GM20000 (cell line): ENCODE measurements around the gene MICU2.

Source experiments
- DNase-seq: peaks from one replicate; pipeline ENCODE4 v3.0.0; 2012; ENCODE audit warnings: low spot score
- TF ChIP-seq, protein P1 (sequence below): IDR thresholded peaks from 2 replicates; pipeline ENCODE4 v1.5.1; 2012; ENCODE audit warnings: mild to moderate bottlenecking, control low read depth; ENCODE audit errors: extremely low read depth, missing control alignments

MICU2 gene

DNA sequence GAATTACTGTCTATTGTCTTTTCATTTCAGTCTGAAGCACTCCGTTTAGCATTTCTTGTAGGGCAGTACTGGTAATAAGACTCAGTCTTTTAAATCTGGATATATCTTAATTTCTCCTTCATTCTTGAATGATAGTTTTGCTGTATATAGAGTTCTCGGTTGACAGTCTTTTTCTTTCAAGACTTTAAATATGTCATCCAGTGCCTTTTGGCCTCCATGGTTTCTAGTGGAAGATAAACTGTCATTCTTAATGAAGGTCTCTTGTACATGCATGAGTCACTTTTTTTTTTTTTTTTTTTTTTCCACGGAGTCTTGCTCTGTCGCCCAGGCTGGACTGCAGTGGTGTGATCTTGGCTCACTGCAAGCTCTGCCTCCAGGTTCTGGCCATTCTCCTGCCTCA is 117.6 kb downstream of the MICU2 start:
- no peak for DNase-seq
- TF ChIP-seq, protein P1, sequence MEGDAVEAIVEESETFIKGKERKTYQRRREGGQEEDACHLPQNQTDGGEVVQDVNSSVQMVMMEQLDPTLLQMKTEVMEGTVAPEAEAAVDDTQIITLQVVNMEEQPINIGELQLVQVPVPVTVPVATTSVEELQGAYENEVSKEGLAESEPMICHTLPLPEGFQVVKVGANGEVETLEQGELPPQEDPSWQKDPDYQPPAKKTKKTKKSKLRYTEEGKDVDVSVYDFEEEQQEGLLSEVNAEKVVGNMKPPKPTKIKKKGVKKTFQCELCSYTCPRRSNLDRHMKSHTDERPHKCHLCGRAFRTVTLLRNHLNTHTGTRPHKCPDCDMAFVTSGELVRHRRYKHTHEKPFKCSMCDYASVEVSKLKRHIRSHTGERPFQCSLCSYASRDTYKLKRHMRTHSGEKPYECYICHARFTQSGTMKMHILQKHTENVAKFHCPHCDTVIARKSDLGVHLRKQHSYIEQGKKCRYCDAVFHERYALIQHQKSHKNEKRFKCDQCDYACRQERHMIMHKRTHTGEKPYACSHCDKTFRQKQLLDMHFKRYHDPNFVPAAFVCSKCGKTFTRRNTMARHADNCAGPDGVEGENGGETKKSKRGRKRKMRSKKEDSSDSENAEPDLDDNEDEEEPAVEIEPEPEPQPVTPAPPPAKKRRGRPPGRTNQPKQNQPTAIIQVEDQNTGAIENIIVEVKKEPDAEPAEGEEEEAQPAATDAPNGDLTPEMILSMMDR, result no peak

DNA sequence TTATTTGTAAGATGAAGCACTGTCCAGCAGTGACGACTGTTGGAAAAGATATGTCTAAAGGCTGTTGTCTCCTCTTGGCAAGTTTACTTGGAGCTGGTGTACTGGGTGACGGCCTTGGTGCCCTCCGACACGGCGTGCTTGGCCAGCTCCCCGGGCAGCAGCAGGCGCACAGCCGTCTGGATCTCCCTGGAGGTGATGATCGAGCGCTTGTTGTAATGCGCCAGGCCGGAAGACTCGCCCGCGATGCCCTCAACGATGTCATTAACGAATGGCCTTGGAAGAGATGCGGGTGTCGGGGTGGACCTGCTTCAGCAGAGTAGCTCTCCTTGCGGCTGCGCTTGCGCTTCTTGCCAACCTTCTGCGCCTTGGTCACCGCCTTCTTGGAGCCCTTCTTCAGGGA is 120.2 kb downstream of the MICU2 start:
- TF ChIP-seq, protein P1, result no peak
- DNase-seq, result no peak

DNA sequence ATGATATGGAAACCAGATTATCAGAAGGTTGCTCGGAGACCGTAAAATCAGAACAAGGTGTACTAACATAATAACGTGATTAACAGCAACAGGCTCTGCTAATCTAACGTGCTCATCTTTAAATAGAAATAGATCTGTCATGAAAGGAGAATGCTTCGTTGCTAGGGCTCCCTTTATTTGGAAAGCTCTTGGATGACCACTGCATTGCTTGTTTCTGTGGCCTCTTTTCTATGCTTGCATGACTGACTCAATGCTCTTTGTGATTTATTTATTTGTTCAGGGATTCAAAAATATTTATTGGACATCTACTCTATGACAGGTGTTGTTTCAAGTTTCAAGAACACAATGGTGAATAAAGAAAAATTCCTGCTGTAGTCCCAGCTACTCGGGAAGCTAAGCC is 122.6 kb downstream of the MICU2 start:
- TF ChIP-seq, protein P1, result no peak
- no peak for DNase-seq

DNA sequence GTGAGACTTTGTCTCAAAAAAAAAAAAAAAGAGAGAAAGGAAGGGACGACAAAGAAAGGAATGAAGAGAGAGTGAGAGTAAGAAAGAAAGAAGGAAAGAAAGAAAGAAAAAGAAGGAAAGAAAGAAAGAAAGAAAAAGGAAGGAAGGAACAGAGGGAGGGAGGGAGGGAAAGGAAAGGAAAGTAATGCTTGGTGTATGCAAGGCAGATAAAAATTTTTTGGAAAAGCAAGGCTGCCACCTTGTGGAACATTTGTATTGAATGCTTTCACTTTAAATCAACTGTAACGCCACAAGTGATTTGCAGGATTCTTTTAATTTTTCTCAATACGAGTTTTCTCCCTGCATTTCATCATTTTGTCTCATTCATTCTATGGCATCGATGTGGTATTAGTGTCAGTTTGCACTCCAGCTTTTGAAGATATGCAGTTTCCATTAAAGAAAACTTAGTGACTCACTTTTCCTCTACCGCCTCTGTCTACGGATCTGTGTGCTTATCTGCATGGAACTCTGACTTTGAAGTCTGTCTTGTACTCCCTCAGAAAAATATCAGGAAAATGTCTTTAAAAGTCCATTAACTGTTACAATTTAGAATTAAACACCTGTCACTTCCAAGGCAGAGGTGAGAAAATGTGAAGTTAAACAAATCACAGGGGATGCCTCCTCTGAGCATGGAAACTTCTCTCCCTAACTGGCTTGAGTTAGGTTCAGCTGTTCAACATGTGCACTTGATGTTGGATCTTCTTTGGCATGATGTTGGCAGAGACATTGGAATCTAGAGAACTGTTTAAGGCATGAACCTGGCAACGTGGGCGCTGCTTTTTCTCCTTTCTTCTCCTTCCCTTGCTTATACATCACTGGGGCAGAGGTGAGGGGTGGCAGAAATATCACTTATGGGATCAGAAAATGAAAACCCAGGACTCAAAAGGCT is 124.8 kb downstream of the MICU2 start:
- TF ChIP-seq, protein P1, result peak; percentile 24
- DNase-seq, result peak; percentile 58

DNA sequence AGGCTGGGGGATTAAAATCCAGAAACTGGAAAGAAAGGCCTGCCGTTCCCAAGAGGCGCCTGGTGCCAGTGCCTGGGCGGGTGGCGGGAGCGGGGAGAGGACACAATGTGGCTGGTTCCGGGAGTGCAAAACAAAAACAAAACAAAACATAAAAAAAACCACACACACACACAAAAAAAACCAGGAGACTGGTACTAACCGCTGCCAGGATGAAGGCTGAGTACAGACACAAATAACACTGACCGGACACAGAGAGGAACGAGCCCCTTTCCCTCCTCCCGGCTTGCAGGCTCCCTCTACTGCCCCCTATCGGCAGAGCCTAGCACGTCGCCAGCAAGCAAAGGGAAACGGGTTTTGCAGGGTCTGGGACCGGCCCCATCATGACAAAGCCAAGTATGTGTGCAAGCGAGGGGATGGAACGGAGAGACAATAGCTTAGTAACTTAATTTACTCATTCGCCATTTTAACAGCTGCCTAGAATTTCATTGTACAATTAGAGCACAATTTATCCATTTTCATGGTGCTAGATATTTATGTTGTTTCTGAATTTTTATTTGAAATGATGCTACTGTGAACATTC is 127.0 kb downstream of the MICU2 start:
- DNase-seq, result peak; percentile 80
- TF ChIP-seq, protein P1, result peak; percentile 86

DNA sequence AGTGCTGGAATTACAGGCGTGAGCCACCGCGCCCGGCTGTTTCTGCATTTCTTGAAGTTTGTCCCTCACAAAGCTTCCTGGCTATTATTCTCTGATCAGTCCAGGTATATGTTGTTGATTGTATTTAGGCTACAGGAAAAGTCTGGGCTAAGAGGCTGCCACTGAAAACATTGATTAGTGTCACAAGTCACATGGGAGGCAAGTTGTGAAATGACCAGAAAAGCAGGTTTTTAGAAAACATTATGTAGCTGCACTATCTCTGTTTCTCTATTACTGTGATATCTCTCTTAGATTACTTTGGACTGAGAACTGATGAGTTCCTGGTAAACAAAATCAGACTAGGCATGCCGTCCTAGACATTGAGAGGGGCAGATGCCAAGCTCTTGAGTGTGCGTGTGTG is 128.9 kb downstream of the MICU2 start:
- TF ChIP-seq, protein P1, result no peak
- DNase-seq, result no peak

DNA sequence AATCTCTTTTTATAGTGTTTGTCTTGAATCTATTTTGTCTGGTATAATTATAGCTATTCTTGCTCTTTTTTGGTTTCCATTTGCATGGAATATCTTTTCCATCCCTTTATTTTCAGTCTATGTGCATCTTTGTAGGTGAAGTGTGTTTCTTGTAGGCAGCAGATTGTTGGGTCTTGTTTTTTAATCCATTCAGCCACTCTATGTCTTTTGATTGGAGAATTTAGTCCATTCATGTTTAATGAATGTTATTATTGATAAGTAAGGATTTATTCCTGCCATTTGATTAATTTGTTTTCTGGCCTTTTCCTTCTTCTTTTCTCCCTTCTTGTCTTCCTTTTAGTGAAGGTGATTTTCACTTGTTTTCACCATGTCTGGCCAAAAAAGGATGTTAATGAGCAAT is 133.2 kb downstream of the MICU2 start:
- no peak for DNase-seq
- TF ChIP-seq, protein P1, result no peak
